D721Med (cell line): ENCODE measurements around the gene CD300A.

Experiments used
- DNase-seq: peaks from one replicate; pipeline ENCODE4 v3.0.0; 2011; ENCODE audit warnings: low spot score; ENCODE audit not compliant: insufficient read length
- FAIRE-seq: peaks from 2 replicates; lab custom pipeline; 2011; peaks lifted over from hg19 to GRCh38; lab: Jason Lieb, UNC
- CTCF ChIP-seq: IDR thresholded peaks from 2 replicates; pipeline ENCODE4 v1.5.1; 2012; ENCODE audit warnings: mild to moderate bottlenecking, control low read depth; ENCODE audit not compliant: insufficient read depth; ENCODE audit errors: missing control alignments

The CD300A gene

GRCh38 chr17:74460996-74461395 lies 5.4 kb upstream of the CD300A start:
- no peak for TF ChIP-seq CTCF
- DNase-seq (no peak), FAIRE-seq (no peak)

GRCh38 chr17:74461611-74462010 lies 4.8 kb upstream of the CD300A start:
- no peak for DNase-seq
- FAIRE-seq, result no peak
- no peak for TF ChIP-seq CTCF

GRCh38 chr17:74464730-74465377 lies 1.6 kb upstream of the CD300A start:
- no peak for TF ChIP-seq CTCF
- FAIRE-seq (no peak), DNase-seq (no peak)

DNA sequence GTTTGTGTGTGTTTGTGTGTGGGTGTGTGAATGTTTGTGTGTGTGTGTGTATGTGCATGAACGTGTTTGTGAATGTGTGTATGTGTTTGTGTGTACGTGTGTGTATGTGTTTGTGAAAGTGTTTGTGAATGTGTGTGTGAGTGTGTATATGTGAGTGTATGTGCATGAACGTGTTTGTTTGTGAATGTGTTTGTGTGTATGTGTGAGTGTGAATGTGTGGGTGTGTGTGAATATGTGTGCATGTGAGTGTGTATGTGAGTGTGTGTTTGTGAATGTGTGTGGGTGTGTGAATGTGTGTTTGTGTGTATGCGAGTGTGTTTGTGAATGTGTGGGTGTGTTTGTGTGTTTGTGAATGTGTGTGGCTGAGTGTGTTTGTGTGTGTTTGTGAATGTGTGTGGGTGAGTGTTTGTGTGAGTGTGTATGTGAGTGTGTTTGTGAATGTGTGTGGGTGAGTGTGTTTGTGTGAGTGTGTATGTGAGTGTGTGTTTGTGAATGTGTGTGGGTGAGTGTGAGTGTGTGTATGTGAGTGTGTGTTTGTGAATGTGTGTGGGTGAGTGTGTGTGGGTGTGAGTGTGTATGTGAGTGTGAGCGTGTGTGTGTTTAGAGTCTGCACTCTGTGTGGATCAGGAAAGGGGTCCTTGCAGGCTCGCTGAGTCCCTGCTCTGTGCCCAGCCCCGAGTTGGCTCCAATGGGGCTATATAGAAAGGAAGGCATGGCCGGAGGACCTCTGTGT lies 890 bp upstream of the CD300A start:
- DNase-seq (no peak), FAIRE-seq (no peak)
- TF ChIP-seq CTCF, result no peak

GRCh38 chr17:74466828-74467184 lies 372 bp downstream of the CD300A start:
- no peak for FAIRE-seq
- no peak for DNase-seq
- TF ChIP-seq CTCF, result no peak

GRCh38 chr17:74467221-74467951 lies 952 bp downstream of the CD300A start:
- no peak for TF ChIP-seq CTCF
- DNase-seq, result no peak
- FAIRE-seq, result no peak
